Heart left ventricle (tissue), 16 donors: ENCODE results near the gene PLAU. TPM values are rescaled to one million over a fixed set of nuclear protein-coding genes. Genes with fewer than 3 reads are reported as not detected.

ENCODE experiments used
- ATAC-seq, 4 donors: fragments of 200-7000 bp; cut with Tn5 transposase; one replicate each; pipeline ENCODE4 v1.9.1; 2020 to 2022; ENCODE audit warnings: moderate library complexity in 4 of 4, mild to moderate bottlenecking in 3 of 4, moderate number of reproducible peaks in 1 of 4
- DNase-seq, 5 donors: peaks; one replicate each; pipeline ENCODE4 v3.0.0-alpha.2; 2020
- H3K27ac ChIP-seq, 12 donors: fragments of 200-600 bp; sonication (generic) in 4 of 12; one replicate each; pipeline versions ENCODE4 v1.5.0 to v1.8.0; 2016 to 2022; ENCODE audit warnings: mild to moderate bottlenecking in 2 of 12
- H3K27me3 ChIP-seq, 9 donors: fragments of 200-600 bp; sonication (generic) in 2 of 9; one replicate each; pipeline versions ENCODE4 v1.5.1 to v1.8.0; 2016 to 2022; ENCODE audit warnings: mild to moderate bottlenecking in 3 of 9
- H3K36me3 ChIP-seq, 9 donors: fragments of 200-600 bp; sonication (generic) in 2 of 9; one replicate each; pipeline versions ENCODE4 v1.5.0 to v1.8.0; 2018 to 2022; ENCODE audit warnings: mild to moderate bottlenecking in 2 of 9
- H3K4me1 ChIP-seq, 12 donors: fragments of 200-600 bp; sonication (generic) in 4 of 12; one replicate each; pipeline versions ENCODE4 v1.5.0 to v1.8.0; 2016 to 2022; ENCODE audit warnings: mild to moderate bottlenecking in 3 of 12
- H3K4me3 ChIP-seq, 12 donors: fragments of 200-600 bp; sonication (generic) in 4 of 12; one replicate each; pipeline versions ENCODE4 v1.5.0 to v1.8.0; 2017 to 2022; ENCODE audit warnings: mild to moderate bottlenecking in 9 of 12, moderate library complexity in 4 of 12
- H3K9me3 ChIP-seq, 12 donors: fragments of 200-600 bp; sonication (generic) in 4 of 12; one replicate each; pipeline versions ENCODE4 v1.5.0 to v1.8.0; 2016 to 2022; ENCODE audit warnings: mild to moderate bottlenecking in 1 of 12
- CTCF ChIP-seq, 12 donors: fragments of 200-600 bp; sonication (generic) in 4 of 12; IDR thresholded peaks; one replicate each; pipeline versions ENCODE4 v1.5.0 to v1.8.0; 2018 to 2022; ENCODE audit warnings: antibody characterized with exemption in 12 of 12, mild to moderate bottlenecking in 5 of 12
- POLR2A ChIP-seq, 2 donors: fragments of 450-650 bp; IDR thresholded peaks; one replicate each; pipeline ENCODE4 v1.6.1; 2017; ENCODE audit warnings: antibody characterized with exemption in 2 of 2, mild to moderate bottlenecking in 2 of 2, moderate library complexity in 2 of 2
- WGBS, 4 donors: extraction: QIAGEN DNeasy Blood & Tissue Kit in 2 of 4; methylation state at CpG; one replicate each; pipeline versions ENCODE4 v1.1.5 to v1.1.7; 2013 to 2018; 5-methylcytosine and 5-hydroxymethylcytosine counted together
- intact Hi-C, 10 donors: fragments of 100-400 bp; cut with DNase I; formaldehyde crosslinking; loops; one replicate each; pipeline versions ENCODE4 v1.11.1 to v1.14.2; 2022
- polyA plus RNA-seq, 2 donors: library from polyadenylated mRNA; stranded (reverse); fragments of 200-250 nt; gene quantifications; one replicate each; pipeline ENCODE4 v1.2.3, GENCODE V29; 2013
- total RNA-seq, 9 donors: library from RNA; depleted of rRNA in 2 of 9; stranded (reverse); fragments of >200 nt in 2 of 9; fragmentation: NEBNext Ultra II Directional in 3 of 9; extraction: Animal tissue kit (Norgen Biotek cat#: 25700) in 3 of 9; gene quantifications; one replicate each; pipeline versions ENCODE4 v1.1.0 to v1.2.4, GENCODE V29; 2016 to 2023
- donor health status: ischemic (EF 13 %, LVEDD 7.1; RV severe dilation, severe dysfunction).
- donor health status: healthy with polysubstance abuse.
- donor health status: DM: no; HTN: yes; CAD: no.
- donor health status: DM: no; HTN: no; CAD: no.
- donor health status: ischemic (EF 25% LVEDD 6.9; RV normal size, moderate dysfunction).
- donor health status: ischemic (EF 25% LVEDD 5.7; RV mildly dilated, moderate dysfunction).
- donor health status: healthy.
- donor health status: DM: yes; HTN: yes; CAD: no.
- donor health status: ischemic (EF 35%, LVEDD 5.7; RV mildly dilated, moderate dysfunction).
- donor health status: nonischemic (EF 11% LVEDD 7.7; RV severe dilation, severe dysfunction).
- donor health status: DM: yes; HTN: yes; CAD: no.
- donor health status: PGD.
- donor health status: ischemic (EF 29% LVEDD 5.4; RV normal size, mild dysfunction).
- donor health status: nonischemic (EF 23%, LVEDD 6.1; RV moderate dilation, normal function).

PLAU gene
- total and polyA plus RNA-seq, 11 donors = 3.3 to 68.1 (median 10.3) TPM

GRCh38 chr10:73879296-73880173, 31.4 kb upstream of the PLAU start:
- peak; percentile 79 to 96 (median 92) for ATAC-seq
- H3K27me3 ChIP-seq = no peaks in the 10 kb centered on the region
- no peaks in the 10 kb centered on the region for H3K9me3 ChIP-seq
- 15 to 17% (median 15%) methylated on average over 14 of the region's 14 CpGs for WGBS, 4 donors
- DNase-seq = peak; percentile 84 to 94 (median 89)
- intact Hi-C loops = loop anchor here (1.0 to 10.0 kb wide), 4 partner anchors 30 to 355 kb away; a partner anchor contains a TSS
- H3K4me3 ChIP-seq = peak overlapping the region in 1 of 12 donors; percentile 1
- H3K36me3 ChIP-seq = no peaks in the 10 kb centered on the region
- H3K4me1 ChIP-seq = peaks cover 0 to 21% (median 9%) of the 10 kb centered on the region in 12 donors
- peak; percentile 88 to 98 (median 93) for TF ChIP-seq CTCF (IDR thresholded peaks at IDR 0.05)
- TF ChIP-seq POLR2A (IDR thresholded peaks at IDR 0.05) = no peak
- H3K27ac ChIP-seq = peak overlapping the region in 1 of 12 donors; percentile 6

GRCh38 chr10:73881221-73881919, 29.6 kb upstream of the PLAU start:
- TF ChIP-seq POLR2A (IDR thresholded peaks at IDR 0.05) (no peak), CTCF (IDR thresholded peaks at IDR 0.05) (no peak)
- no peak overlapping the region for H3K27ac ChIP-seq
- H3K4me1 ChIP-seq = peaks cover 2 to 13% (median 6%) of the 10 kb centered on the region in 12 donors
- DNase-seq (no peak), ATAC-seq (no peak)
- H3K27me3 ChIP-seq = no peaks in the 10 kb centered on the region
- H3K9me3 ChIP-seq = no peaks in the 10 kb centered on the region
- H3K36me3 ChIP-seq = no peaks in the 10 kb centered on the region
- H3K4me3 ChIP-seq = no peak overlapping the region
- 82 to 91% (median 87%) methylated on average over 3 of the region's 3 CpGs for WGBS, 4 donors
- intact Hi-C loops = loop anchor here in 3 of 10 donors (10.0 kb wide), 1 partner anchor 353 kb away; no protein-coding TSS in a partner anchor

- H3K36me3 ChIP-seq = no peaks in the 10 kb centered on the region
- H3K27me3 ChIP-seq = no peaks in the 10 kb centered on the region
- DNase-seq (no peak), ATAC-seq (no peak)
- no peaks in the 10 kb centered on the region for H3K9me3 ChIP-seq
- peaks cover 20 to 40% (median 32%) of the 10 kb centered on the region in 12 donors for H3K4me1 ChIP-seq
- TF ChIP-seq POLR2A (IDR thresholded peaks at IDR 0.05) (no peak), CTCF (IDR thresholded peaks at IDR 0.05) (no peak)
- WGBS, 4 donors = 57 to 79% (median 76%) methylated on average over 3 of the region's 3 CpGs
- H3K27ac ChIP-seq = no peak overlapping the region
- intact Hi-C loops = loop anchor here in 4 of 10 donors (2.0 to 10.0 kb wide), 2 partner anchors 197 to 351 kb away; no protein-coding TSS in a partner anchor
- no peak overlapping the region for H3K4me3 ChIP-seq
Measured at GRCh38 chr10:73884017-73884416, 26.9 kb upstream of the PLAU start.
